Fibroblast of gingiva (primary cell): Measurements from ENCODE around the gene ENPP7.

Experiments used
- DNase-seq: peaks from one replicate; pipeline ENCODE4 v3.0.0-alpha.2; 2011; ENCODE audit warnings: low read depth

ENPP7 gene

DNA sequence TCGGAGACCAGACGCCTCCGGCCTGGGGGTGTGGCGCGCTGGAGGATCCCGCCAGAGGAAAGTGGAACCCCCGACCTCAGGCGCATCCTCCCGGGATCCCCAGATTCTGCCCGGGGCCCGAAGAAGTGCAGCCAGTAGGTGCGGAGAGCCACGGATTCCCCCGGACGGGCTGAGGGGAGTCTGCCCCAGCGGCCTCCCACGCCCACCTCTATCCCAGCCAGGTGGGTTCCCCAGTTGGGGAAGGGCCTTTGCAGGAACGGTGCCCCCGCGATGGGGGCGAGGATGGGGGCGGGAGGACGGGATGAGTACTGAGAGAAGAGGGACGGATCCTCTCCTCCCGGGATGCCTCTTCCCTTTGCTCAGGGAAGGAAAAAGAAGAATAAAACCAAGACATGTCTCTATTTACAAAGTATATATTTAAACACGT, 61.0 kb downstream of the ENPP7 start:
- no peak for DNase-seq
